Hepatic stellate cell (primary cell): Measurements from ENCODE around the gene TPR.
"Not testable (repeated sequence)": the region's sequence is repeated elsewhere in the genome, so short reads cannot be mapped to it uniquely, and the experiment has no call there.

Experiments
- DNase-seq: peaks from one replicate; pipeline ENCODE4 v3.0.0; 2011; ENCODE audit warnings: low spot score

TPR gene

DNA sequence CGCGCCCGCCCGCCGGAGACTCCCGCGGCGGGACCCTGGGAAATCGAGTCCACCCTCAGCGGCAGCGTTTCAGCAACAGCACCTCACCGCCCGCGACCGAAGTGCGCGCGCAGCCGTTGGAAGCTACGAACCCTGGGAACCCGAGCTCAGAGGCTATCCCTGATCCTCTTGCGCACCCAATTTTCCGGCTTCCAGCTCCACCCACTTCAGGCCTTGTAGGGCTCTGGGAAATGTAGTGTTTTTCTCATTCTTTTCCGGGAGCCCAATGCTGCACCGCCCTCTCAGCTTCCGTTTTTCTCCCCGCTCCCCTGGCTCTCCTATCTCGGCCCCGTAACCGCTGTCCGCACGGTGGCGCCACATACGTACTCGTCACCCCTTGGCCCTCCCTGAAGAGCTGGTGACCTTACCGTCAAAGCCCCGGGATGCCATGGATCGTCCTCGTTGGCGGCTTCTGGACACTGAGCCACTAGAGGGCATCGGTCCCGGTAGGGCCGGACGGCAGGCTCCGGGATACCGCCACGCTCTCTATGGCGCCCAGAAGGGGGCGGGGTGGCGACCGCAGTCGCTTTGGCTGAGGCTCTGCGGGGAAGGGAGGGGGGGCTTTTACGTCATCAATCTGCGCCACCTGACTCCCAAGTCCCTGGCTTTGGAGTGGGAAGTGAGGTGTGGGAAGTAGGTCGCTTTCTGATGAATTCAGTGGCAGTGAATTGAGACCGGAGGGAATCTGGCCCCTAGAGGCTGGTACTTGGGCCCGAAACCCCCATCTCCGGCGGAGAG is at the start of gene TPR, which contains the start of gene ODR4:
Gene TPR, minus strand, starts transcription at position 102 of the 777 bp plus-strand sequence. CDS start 225 bp downstream, outside the sequence.
Gene ODR4, plus strand, starts transcription at position 687 of the 777 bp plus-strand sequence. CDS start 3,948 bp downstream, outside the sequence.
- DNase-seq, result peak; percentile 96

DNA sequence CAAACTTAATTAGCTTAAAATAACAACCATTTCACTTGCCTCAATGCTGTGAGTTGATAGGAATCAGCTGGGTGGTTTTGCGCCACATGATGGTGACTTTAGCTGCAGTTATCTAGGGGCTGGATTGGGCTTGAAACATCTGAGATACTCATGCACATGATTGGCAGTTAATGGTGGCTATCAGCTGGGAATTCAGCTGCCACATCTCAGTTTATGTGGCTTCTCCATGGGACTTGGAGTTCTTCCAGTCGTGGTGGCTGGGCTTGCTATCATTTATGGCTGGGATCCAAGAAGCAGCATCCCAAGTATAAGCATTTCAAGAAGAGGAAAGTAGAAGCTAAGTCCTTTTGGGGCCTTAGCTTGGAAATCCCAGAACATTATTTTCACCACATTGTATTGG is 49.5 kb upstream of the TPR start:
- no peak for DNase-seq

DNA sequence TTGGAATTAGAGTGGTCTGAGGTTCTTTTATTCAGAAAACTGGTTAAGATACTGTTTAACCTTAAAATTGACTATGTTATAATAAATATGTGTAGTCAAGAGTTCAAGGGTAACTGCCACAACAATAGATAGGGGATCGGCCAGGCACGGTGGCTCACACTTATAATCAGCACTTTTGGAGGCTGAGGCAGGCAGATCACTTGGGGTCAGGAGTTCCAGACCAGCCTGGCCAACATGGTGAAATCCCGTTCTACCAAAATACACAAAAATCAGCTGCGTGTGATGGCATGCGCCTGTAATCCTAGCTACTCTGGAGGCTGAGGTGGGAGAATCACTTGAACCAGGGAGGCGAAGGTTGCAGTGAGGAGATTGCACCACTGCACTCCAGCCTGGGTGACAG is 46.4 kb upstream of the TPR start:
- no peak for DNase-seq

DNA sequence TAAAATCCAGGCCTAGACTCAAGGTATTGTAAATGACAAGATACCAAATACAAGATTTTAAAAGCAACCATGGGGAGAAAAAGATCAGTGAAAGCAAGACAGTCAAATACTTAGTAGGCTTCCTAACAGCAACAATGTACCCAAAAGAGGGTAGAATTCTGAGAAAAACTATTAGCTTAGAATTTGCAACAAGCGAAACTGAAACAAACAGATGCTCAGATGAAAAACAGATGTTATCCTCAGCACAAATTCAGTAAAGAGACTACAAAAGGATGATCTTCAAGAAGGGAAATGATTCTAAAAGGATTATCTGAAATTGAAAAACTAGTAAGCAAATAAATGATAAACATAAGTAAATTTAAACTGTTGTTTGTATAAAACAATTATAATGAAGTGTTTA is 45.9 kb upstream of the TPR start:
- DNase-seq, result peak; percentile 2

DNA sequence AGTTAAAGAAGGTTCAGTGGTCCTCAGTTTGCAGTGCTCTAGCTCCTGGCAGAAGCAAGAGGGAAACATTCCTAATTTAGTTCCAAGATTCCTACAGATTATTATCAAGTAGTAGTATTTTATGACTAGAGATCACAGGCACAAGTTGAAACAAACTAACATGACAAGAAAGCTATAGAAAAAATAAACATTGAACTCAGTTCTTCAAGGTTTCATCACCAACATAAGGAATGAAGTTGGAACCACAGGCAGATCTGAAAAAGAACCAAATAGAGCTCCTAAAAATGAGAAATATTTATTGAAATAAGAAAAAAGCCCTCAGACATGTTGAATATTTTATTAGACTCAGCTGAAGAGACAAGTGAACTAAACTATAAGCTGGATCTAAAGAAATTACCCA is 45.3 kb upstream of the TPR start:
- DNase-seq, result peak; percentile 1

DNA sequence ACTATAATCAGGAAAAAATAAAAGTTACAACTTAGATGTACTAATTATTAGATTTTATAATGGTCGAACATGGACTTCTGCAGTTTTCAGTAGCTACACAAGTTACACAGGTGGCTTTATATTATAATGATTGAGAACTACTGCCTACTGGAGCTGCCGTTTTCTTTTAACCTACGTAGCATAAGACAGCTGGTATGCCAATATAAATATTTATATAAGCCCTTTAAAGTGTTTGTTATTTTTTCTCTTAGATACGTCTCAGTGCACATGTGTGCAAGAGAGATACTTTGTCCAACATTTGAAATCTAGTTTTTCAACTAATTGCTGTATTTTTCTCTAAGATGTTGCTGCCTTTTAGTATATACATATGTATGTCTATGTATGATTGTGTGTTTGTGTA is 43.5 kb upstream of the TPR start:
- no peak for DNase-seq

DNA sequence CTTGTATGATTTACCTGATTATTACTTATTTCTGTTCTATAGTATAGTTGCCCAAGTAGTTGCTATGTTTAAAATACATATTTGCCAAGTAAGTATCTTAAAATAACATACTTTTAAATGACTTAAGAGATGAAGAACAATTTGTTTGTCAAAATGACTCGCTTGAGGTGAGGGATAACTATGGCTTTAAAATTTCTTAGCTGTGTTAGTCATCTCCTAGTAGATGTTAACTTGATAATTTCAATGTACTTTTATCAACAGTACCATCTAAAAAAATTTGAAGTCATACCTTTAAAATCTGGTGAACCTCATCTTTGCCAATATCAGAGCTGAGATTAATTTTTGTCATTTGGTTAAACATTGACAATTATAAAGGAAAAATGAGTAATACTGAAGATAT is 38.3 kb upstream of the TPR start:
- no peak for DNase-seq

DNA sequence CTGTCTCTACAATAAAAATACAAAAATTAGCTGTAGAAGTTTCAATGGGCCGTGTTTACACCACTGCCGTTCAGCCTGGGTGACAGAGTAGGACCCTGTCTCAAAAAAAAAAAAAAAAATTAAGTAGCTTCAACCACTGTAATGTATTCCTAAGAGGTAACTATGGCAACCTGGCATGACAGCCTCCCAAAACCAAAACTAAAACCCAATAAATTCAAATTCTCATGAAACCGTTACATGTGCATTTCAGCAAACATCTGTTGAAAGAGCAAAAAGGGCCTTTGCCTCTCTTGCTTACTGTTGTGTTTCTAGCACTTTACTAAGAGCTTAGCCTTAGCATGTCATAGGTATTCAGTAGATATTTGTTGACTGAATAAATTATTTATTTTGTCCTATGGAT is 34.0 kb upstream of the TPR start:
- DNase-seq, result no peak

DNA sequence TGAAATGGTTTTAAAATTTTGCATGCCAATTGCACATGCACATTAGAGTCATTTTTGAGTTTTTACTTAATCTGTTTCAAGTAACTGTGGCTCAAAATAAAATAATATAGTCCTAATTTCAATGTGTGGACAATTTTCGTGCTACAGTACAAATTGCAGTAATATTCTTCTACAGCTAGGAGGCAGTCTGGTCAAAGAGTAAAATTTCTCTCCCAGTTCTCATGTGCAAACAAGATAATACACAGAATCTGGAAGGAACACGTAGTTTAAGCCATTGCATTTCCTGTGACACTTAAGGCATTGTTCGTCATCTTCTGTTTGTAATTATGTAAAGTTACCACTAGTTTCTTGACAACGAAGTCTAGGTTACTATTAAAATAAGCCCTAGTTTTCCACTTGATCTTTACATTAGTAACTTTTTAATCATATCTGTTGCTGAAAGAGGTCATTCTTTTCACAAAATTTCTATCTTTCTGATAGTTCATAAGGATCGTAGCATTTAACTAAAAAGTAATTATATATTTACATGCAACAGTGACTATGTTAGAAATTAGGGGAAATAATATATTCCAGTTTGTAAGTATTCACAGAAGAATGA is 29.5 kb upstream of the TPR start:
- DNase-seq, result peak; percentile 30

DNA sequence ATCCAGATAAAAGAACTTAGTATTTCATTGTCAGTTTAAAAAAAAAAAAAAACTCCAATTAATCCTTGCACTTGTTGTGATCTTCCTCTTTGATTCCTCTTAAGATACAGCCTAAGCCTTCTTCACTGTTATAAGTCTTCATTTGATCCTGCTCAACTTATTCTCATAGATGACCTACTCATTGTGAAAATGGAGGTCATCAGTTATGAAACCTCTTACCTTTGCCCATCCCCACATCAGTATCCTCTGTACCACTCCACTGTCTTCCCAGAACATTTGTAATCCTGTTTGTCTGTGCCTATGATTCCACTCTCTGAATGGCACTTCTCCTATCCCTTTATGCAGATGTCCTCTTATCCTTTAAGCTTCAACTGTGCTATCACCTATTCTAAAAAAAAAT is 28.6 kb upstream of the TPR start:
- no peak for DNase-seq

DNA sequence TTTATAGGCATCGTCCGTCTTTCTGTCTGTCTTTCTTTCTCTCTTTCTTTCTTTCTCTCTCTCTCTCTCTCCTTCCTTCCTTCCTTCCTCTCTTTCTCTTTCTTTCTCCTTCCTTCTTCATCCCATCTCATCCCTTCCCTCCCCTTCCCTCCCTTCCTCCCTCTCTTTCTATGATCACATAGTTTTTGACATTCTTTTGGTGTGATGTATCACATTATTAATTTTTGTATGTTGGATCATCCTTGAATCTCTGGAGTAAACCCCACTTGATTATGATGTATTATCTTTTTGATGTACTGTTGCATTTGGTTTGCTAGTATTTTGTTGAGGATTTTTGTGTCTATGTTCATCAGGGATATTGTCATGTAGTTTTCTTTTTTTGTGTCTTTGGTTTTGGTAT is 26.4 kb upstream of the TPR start:
- DNase-seq, result not testable (repeated sequence)

DNA sequence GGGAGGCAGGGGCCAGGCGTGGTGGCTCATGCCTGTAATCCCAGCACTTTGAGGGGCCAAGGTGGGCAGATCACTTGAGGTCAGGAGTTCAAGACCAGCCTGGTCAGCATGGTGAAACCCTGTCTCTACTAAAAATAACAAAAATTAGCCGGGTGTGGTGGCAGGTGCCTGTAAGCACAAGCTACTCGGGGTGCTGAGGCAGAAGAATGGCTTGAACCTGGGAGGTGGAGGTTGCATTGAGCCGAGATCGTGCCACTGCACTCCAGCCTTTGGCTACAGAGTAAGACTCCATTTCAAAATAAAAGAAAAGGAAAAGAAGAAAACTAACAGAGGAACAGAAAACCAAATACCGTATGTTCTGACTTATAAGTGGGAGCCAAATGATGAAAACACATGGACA is 17.7 kb upstream of the TPR start:
- DNase-seq, result not testable (repeated sequence)

DNA sequence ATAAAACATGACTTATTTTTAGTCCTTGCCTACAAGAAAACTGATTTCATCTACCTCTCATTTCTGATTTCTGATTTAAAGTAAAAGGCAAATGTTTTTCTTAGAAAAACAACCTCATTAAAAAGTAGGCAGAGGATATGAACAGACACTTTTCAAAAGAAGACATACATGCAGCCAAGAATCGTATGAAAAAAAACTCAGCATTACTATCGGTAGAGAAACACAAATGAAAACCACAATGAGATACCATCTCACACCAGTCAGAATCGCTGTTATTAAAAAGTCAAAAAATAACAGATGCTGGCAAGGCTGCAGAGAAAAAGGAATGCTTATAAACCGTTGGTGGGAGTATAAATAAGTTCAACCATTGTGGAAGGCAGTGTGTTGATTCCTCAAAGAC is 16.8 kb upstream of the TPR start:
- DNase-seq, result no peak

DNA sequence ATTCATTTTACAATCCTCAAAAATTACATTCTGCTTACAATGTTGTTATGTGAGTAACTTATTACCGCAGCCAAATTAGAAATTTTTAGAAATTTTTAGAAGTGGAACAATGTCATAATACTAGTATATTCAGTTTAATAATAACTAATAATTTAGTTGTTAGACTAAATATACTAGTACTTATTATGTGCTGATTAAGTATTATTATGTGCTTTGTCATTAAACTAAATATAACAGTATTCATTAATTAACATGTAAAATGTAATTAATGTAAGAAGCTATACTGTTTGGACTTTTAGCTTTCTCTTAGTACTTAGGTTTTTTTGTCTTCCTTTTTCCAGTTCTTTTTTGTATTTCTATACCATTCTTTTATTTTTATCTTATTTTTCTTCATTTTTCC is 15.9 kb upstream of the TPR start:
- DNase-seq, result no peak

DNA sequence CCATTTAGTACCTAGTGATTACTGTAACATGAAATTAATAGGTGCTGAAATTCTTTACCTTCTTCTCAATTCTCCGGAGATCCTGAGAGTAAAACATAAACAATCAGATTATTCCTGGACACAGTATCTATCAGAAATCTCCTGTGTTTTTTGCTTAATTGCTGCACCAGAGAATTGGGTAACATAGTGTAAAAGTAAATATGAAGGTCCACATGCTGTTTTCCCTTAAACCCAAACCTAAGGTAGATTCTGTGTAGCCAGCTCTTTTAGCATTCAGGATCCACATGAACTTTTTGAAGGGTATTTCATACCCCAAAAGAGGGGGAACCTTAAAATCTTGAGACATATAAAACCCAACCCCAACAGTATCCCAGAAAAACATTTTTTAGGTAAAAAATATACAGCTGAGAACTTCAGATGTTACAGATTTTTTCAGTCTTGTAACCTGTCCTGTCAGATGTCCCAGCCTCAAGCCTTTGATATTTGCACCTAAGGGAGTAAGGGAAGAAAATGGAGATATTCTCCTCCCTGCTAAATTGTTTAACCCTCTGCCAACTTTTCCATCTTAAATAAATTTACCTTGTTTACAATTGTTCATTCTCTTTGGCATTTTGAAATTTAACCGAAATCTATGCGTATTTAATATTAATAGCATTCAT is 11.8 kb upstream of the TPR start:
- no peak for DNase-seq

DNA sequence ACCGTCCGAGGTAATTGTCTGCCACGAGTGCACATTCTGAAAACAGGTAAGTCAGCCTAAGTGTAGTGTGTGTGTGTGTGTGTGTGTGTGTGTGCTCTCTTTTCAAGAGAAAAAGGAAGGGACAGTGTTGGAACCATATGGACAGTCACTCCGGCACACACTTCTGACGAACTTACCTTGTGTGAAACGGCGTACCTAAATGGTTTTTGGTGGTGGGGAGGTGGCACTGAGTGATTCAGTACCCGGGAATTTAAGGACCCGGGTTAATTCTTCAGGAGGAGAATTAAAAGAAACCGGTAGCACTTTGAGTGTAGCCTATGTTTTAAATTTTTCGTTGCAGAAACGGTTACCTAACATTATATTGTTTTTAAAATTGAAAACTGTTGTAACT is 871 bp upstream of the TPR start:
- no peak for DNase-seq

DNA sequence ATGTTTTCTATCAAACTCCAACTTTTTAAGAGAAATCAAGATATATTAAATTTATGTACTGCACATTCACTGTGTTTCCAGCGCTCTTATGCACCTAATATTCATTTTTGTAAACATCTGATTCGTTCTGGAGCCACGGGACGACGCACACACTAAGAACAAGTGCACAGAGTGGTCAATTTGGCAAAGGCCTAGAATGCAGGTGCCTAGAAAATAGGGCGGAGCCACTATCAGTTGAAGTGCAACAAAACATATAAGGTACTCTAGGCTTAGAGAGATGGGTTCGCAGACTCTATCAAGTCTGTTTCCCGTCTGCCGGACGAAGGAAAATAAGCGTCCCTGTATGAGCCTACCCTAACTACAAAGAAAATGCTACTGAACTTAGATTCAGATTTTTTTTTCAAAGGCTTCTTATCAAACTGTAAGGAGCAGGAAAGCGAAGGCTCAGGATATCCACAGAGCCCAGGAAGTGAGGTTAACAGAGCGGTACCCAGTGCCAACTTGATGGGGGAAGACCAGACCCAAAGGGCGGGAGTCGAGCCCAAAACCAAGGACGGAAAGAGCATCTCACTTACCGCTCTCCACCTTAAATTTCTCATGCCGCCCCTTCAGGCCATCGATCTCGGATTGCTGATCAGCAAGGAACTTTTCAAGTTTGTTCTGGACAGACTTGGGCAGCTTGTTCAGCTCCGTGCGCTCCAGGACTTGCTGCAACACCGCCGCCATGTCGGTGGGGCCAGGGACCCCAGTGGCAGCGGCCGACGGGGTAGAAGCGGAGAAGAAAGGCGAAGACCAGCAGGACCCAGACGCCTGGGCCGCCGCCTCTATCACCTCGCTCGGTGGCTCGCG is 526 bp downstream of the TPR start:
- peak; percentile 19 for DNase-seq

DNA sequence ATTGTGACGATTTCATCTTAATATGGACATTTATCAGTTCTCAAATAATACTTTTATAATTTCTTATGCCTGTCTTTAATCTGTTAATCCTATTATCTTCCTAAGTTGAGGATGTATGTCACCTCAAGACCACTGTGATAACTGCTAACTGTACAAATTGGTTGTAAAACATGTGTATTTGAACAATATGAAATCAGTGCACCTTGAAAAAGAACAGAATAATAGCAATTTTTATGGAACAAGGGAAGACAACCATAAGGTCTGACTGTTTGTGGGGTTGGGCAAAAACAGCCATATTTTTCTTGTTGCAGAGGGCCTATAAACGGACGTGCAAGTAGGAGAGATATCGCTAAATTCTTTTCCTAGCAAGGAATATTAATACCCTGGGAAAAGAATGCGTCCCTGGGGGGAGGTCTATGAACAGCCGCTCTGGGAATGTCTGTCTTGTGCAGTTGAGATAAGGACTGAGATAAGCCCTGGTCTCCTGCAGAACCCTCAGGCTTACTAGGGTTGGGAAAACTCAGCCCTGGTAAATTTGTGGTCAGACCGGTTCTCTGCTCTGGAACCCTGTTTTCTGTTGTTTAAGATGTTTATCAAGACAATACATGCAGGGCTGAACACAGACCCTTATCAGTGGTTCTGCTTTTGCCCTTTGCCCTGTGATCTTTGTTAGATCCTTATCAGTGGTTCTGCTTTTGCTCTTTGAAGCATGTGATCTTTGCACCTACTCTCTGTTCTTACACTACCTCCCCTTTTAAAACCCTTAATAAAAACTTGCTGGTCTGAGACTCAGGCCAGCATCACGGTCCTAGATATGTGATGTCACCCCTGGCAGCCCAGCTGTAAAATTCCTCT is 27.0 kb downstream of the TPR start:
- not testable (repeated sequence) for DNase-seq

DNA sequence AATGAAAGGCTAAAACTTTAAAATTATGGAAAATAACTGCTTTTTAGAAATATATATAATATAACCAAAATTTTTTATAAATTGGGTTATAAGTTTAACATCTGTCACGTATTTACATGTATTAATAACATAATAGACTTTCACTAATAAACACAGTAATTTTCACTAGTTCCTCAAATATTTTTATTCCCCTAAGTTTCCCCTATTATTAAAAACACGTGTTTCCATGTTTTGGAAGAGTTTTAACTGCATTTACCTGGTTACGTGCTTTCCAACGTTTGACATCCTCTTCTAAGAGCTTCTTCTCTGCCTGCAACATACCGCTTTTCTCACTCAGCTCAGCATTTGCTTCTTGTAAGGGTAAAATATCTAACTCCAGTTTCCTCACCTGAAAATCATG is 34.3 kb downstream of the TPR start:
- DNase-seq, result no peak

DNA sequence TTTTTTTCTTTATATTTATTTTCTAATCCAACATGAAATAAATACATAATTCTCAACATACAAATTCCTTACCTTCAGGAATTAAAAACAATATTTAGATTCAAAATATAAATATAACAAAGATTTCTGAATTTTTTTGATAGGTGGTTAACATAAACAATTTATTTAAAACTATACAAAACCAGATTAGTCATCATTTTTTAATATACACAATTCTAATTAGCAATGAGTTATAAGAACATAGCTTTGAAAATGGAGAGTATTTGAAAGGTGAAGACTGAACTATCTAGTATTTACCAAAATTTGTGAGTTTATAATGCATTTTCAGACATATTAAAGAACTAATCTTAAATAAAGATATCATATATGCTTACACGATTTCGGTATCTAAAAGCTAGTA is 37.5 kb downstream of the TPR start:
- no peak for DNase-seq

DNA sequence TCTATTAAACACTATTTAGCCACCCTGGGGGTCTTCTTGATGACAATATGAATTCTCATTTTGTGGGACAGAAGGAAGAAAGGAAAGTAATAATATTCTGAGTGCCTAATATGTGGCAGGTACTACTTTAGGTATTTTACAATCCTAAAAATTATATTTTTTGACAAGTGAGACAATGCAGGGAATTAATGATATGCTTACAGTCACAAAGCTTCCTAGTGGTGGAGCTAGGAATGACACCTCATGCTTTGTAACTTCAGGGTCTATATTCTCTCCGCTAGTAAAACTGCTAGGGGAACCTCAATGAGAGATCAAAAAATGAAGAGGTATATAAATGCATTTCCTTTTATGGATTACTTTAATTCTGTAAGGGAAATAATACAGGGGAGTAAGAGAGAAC is 44.3 kb downstream of the TPR start:
- DNase-seq, result no peak
